ENCODE measurements around the gene PPP1R9B. TPM values are rescaled to one million over a fixed set of nuclear protein-coding genes. Genes with fewer than 3 reads are reported as not detected.

Gene PPP1R9B
- total RNA-seq, 1 experiment from 2014 or later: 34.7 TPM

DNA sequence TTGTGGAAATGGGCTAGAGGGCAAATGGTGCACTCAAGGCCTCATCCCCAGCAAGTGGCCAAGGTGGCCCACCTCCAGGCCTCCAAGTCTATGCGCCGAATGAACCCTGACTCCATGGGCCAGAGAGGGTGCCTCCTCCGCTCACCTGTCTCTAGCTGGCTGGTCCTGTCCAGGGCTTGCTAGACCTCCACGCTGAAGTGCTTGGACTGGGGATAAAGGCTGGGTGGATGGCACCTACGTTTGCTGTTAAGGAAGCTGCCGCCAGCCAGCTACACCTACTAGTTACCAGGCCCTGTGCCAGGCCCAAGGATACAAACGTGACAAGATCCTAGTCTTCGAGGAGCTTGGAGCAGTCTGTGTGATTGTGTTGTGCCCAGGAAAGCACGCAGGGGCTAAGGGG lies 14.6 kb upstream of the PPP1R9B start:
- in situ Hi-C loops (cut with HindIII; ENCODE audit: low pct_unique_long_range_greater_than_20kb, low sequenced_read_pairs): no loop called here
- DNase-seq (ENCODE audit: low read depth): no peak

DNA sequence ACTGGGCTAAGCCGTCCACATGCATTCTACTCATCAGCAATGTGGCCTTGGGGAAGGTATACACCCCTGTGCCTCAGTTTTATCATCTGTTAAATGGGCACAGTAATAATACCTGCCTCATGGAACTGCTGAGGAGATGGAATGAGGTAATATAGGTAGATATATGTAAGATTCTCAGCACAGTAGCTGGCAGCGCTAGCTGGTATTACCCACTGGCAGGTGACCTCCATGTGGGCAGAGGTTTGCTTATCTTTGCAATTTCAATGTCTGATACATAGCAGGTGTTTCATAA lies 14.2 kb upstream of the PPP1R9B start:
- DNase-seq (ENCODE audit: low read depth): no peak
- in situ Hi-C loops (cut with HindIII; ENCODE audit: low pct_unique_long_range_greater_than_20kb, low sequenced_read_pairs): no loop called here

DNA sequence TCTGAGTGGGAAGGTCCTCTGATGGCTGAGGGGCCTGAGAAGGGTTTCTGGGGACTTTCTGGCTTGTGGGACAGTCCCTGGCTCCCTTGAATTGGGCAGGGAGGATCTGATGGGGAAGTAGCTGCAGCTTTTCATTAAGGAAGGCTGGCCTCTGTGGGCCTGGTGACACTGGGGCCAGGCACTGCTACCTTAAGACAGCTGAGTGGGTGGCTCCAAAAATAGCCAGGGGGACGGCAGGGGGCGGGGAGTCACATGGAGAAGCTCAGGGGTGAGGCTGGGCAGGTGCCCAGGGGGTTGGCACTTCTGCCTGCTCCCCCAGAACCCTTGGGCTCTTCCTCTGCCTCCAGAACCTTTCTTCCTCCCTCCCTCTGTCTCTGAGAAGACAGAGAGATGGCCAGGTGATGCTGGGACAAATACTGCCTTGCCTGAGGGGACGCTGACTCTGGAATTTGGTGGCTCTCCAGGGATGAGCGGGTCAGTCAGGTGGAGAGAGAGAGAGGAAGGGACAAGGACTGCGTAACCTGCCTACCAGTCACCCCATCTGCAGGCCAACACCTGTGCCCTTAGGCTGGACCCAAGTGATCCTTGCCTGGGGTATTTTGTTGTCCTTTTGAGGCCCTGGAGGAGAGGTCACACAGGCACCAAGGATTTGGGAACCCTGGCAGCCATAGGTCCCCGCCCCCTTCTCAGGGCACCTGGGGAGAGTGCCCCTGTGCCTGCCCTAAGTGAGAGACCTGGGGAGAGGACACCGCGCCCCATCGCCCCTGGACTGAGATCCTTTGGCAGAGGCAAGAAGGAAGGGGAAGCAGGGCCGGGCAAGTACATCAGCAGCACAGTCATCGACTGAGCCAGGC lies 13.6 kb upstream of the PPP1R9B start:
- DNase-seq (ENCODE audit: low read depth): no peak
- in situ Hi-C loops (cut with HindIII; ENCODE audit: low pct_unique_long_range_greater_than_20kb, low sequenced_read_pairs): no loop called here

GRCh38 chr17:50162466-50163254 lies 12.2 kb upstream of the PPP1R9B start:
- in situ Hi-C loops (cut with HindIII; ENCODE audit: low pct_unique_long_range_greater_than_20kb, low sequenced_read_pairs): no loop called here
- no peak for DNase-seq (ENCODE audit: low read depth)

DNA sequence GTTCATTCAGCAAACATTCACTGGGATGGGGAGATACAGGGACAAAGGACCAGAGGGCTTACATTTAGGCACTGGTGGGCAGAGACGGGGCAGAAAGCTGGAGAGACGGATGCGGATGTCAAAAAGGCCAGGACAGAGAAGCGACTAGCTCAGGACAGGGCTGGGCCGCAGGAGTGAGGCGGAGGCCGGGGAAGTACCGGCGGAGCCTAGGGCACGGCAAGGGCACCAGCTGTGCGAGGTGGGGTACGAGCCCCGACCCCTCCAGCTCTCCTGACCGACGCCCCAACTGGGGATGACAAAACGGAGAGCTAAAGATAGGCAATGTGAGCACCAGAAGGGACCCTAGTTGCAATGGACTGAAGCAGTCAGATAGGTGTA lies 11.4 kb upstream of the PPP1R9B start:
- DNase-seq (ENCODE audit: low read depth): no peak
- in situ Hi-C loops (cut with HindIII; ENCODE audit: low pct_unique_long_range_greater_than_20kb, low sequenced_read_pairs): no loop called here

GRCh38 chr17:50161023-50161910 lies 10.8 kb upstream of the PPP1R9B start:
- peak; percentile 87 for DNase-seq (ENCODE audit: low read depth)
- in situ Hi-C loops (cut with HindIII; ENCODE audit: low pct_unique_long_range_greater_than_20kb, low sequenced_read_pairs): no loop called here

- in situ Hi-C loops (cut with HindIII; ENCODE audit: low pct_unique_long_range_greater_than_20kb, low sequenced_read_pairs): no loop called here
- no peak for DNase-seq (ENCODE audit: low read depth)
These were observed 7.4 kb upstream of the PPP1R9B start for GRCh38 chr17:50157891-50158290.

DNA sequence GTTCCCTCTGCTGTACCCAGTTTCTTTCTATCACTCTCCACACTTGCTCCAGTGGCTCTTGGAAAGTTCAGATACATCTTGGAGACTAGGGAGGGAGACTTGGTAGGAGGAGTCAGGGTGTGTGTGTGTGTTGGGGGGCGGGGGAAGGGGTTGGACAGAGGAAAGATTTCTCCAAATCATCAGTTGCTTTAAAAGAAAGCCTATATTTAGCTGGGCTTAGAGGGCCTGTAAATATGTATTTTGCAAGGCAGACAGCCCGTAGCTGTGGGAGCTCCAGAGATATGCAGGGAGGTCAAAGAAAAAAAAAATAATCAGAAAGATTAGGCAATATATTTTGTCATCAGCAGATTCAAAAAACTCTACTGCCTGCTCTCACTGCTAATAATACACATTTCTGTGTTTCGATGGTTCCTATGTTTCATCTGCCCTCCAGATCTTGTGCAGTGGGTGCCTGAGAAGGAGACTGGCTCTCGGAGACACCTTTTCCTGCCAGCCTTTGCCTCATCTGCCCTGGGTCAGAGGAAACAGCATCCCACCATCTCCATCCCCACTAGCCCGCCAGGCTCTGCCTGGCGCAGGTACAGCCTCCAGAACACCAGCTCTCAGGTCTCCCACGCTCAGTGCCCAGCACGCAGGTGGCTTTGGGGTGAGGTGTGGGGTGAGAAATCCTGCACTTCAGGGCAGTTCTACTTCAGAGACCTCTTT lies 4.8 kb upstream of the PPP1R9B start:
- no peak for DNase-seq (ENCODE audit: low read depth)
- in situ Hi-C loops (cut with HindIII; ENCODE audit: low pct_unique_long_range_greater_than_20kb, low sequenced_read_pairs): no loop called here

- no peak for DNase-seq (ENCODE audit: low read depth)
- in situ Hi-C loops (cut with HindIII; ENCODE audit: low pct_unique_long_range_greater_than_20kb, low sequenced_read_pairs): no loop called here
These were observed 4.1 kb upstream of the PPP1R9B start for GRCh38 chr17:50154604-50155003.

DNA sequence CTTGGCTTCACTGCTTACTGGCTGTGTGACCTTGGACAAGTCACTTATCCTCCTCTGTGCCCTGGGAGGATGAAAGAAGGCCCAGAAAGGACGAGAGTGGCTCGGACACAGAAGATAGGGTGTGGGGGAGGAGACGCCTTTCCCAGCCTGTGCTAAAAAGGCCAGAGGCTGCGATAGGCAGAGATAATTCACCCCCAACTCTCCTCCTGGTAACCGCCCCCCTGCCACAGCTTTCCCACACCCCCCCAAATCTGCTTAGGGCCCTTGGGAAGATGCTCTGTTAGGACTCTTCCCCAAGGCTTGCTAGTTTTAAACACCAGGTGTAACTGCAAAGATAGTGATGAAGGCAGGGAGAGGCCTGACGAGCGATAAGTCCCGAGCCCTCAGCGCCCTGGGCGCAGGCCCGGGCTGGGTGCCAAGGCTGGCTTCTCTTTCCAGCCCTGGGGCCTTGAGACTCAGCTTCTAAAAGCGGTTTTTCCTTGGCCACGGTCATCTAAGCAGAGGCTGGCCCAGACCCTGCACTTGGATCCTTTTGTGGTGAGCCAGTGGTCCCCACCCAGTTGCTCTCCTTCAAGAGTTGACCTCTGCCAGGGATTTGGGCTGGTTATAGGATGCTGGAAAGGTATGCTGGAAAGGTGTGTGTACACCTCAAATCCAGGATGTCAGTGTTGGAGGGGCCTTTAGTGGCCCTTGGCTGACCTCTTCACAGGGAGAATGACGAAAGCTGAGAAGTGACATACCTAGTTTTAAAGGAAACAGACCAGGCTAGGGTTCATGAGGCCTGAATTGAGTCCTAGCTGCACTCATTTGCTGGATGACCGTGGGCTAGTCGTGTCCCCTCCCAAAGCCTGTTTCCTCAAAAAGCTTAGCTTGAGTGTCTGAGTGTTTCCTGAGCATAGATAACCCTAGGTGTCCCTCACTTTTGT lies 3.4 kb upstream of the PPP1R9B start:
- in situ Hi-C loops (cut with HindIII; ENCODE audit: low pct_unique_long_range_greater_than_20kb, low sequenced_read_pairs): no loop called here
- no peak for DNase-seq (ENCODE audit: low read depth)

DNA sequence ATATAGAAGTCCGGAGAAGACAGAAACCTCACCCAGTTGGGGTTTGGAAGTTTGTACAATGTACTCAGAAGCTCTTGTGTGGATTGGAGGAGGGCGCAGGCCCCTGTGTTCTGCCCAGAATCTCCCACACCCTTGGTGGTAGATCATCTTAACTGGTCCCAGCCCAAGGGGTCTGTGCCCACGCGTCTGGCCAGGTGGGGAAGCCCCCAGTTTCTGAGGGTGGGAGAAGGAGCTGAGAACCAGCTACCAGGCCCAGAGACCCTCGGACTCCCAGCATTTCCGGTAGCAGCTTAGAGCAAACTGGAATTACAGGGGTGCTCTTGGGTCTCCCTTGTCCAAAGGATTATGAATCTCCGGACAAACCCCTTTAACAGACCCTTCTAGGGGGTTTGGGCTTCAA lies 2.3 kb upstream of the PPP1R9B start:
- no peak for DNase-seq (ENCODE audit: low read depth)
- in situ Hi-C loops (cut with HindIII; ENCODE audit: low pct_unique_long_range_greater_than_20kb, low sequenced_read_pairs): no loop called here

DNA sequence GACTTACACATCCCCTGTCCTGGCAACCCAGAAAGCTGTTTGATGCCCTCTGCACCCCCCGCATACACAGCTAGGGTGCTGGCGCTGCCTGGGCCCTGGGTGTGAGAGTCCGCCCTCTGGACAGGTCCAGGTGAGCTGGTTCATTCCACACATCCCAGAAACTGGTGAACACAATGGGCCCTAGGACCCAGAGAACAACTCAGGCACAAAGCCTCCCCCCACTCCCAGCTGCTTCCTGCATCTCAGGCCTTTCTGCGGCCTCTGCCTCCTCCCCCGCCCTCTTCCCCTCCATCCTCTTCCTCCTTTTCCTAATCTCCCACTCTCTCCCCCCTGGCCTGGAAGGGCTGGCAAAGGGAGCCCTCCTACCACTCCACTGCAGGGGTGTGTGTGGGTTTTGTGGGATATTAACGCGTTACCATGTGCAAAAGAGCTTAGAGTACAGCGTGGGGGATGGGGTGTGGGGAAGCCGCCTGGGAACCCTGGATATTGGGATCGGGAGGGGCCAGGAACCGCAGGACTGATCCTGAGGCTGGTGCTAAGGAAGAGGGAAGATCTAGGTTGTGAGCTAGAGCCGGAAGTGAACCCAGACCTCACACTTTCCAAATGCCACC lies 1.6 kb upstream of the PPP1R9B start:
- in situ Hi-C loops (cut with HindIII; ENCODE audit: low pct_unique_long_range_greater_than_20kb, low sequenced_read_pairs): no loop called here
- DNase-seq (ENCODE audit: low read depth): peak; percentile 79

- DNase-seq (ENCODE audit: low read depth): peak; percentile 81
- in situ Hi-C loops (cut with HindIII; ENCODE audit: low pct_unique_long_range_greater_than_20kb, low sequenced_read_pairs): no loop called here
These were observed 812 bp upstream of the PPP1R9B start for GRCh38 chr17:50151041-50151936.

- in situ Hi-C loops (cut with HindIII; ENCODE audit: low pct_unique_long_range_greater_than_20kb, low sequenced_read_pairs): no loop called here
- peak; percentile 60 for DNase-seq (ENCODE audit: low read depth)
These were observed 792 bp downstream of the PPP1R9B start for GRCh38 chr17:50149417-50150353.

GRCh38 chr17:50149091-50149416 lies 1.4 kb downstream of the PPP1R9B start:
- in situ Hi-C loops (cut with HindIII; ENCODE audit: low pct_unique_long_range_greater_than_20kb, low sequenced_read_pairs): no loop called here
- no peak for DNase-seq (ENCODE audit: low read depth)
